Sigmoid colon (tissue), 7 donors: ENCODE measurements around the gene CBLB. TPM values are rescaled to one million over a fixed set of nuclear protein-coding genes. Genes with fewer than 3 reads are reported as not detected.

Source experiments
- DNase-seq: peaks from one replicate; pipeline ENCODE4 v3.0.0-alpha.2; 2019
- H3K27ac ChIP-seq, 4 donors: fragments of 200-600 bp; sonication (generic); one replicate each; pipeline ENCODE4 v1.5.1; 2016 to 2019; ENCODE audit warnings: mild to moderate bottlenecking in 1 of 4
- H3K27me3 ChIP-seq, 3 donors: fragments of 200-600 bp; sonication (generic); one replicate each; pipeline ENCODE4 v1.5.1; 2019; ENCODE audit warnings: mild to moderate bottlenecking in 1 of 3
- H3K36me3 ChIP-seq, 4 donors: fragments of 200-600 bp; sonication (generic); one replicate each; pipeline ENCODE4 v1.5.1; 2016 to 2019
- H3K4me1 ChIP-seq, 4 donors: fragments of 200-600 bp; sonication (generic); one replicate each; pipeline ENCODE4 v1.5.1; 2017 to 2019
- H3K4me3 ChIP-seq, 4 donors: fragments of 200-600 bp; sonication (generic); one replicate each; pipeline ENCODE4 v1.5.1; 2017 to 2019; ENCODE audit warnings: mild to moderate bottlenecking in 2 of 4, moderate library complexity in 1 of 4
- H3K9me3 ChIP-seq, 4 donors: fragments of 200-600 bp in 3 of 4; sonication (generic) in 3 of 4; one replicate each; pipeline versions ENCODE4 v1.5.1 to v1.6.1; 2013 to 2019
- EP300 ChIP-seq, 4 donors: sonication (generic); formaldehyde crosslinking; IDR thresholded peaks; one replicate each; pipeline ENCODE4 v1.6.1; 2017; ENCODE audit warnings: antibody characterized with exemption in 4 of 4
- POLR2A ChIP-seq, 2 donors: fragments of 450-650 bp; IDR thresholded peaks; one replicate each; pipeline ENCODE4 v1.6.1; 2016; ENCODE audit warnings: antibody characterized with exemption in 2 of 2, mild to moderate bottlenecking in 2 of 2, moderate library complexity in 2 of 2
- POLR2AphosphoS5 ChIP-seq, 4 donors: sonication (generic); formaldehyde crosslinking; IDR thresholded peaks; one replicate each; pipeline ENCODE4 v1.6.1; 2017; ENCODE audit warnings: antibody characterized with exemption in 4 of 4
- WGBS, 2 donors: extraction: QIAGEN DNeasy Blood & Tissue Kit; methylation state at CpG; one replicate each; pipeline ENCODE4 v1.1.7; 2013; 5-methylcytosine and 5-hydroxymethylcytosine counted together
- intact Hi-C: fragments of 100-400 bp; cut with DNase I; formaldehyde crosslinking; loops from one replicate; pipeline ENCODE4 v1.15.1; 2023
- polyA plus RNA-seq, 3 donors: library from polyadenylated mRNA; stranded (reverse); fragments of 200-250 nt; gene quantifications; one replicate each; pipeline ENCODE4 v1.2.3, GENCODE V29; 2013
- total RNA-seq, 4 donors: library from RNA; depleted of rRNA; stranded (reverse); fragments of >200 nt; gene quantifications; one replicate each; pipeline ENCODE4 v1.1.0, GENCODE V29; 2016
- TF ChIP-seq, protein P1 (sequence below), 4 experiments: fragments of 450-650 bp in 3 of 4; fragments of 200-600 bp in 1 of 4; IDR thresholded peaks; one replicate each; pipeline ENCODE4 v1.5.1; 2016 to 2019; ENCODE audit warnings: antibody characterized with exemption in 4 of 4, mild to moderate bottlenecking in 3 of 4, moderate library complexity in 2 of 4
- donor health status: healthy with polysubstance abuse.
- donor health status: Bipolar disorder and iron deficiency.
- donor health status: healthy.

Gene CBLB
- total and polyA plus RNA-seq, 7 donors, result 9.6 to 55.9 (median 27.4) TPM

DNA sequence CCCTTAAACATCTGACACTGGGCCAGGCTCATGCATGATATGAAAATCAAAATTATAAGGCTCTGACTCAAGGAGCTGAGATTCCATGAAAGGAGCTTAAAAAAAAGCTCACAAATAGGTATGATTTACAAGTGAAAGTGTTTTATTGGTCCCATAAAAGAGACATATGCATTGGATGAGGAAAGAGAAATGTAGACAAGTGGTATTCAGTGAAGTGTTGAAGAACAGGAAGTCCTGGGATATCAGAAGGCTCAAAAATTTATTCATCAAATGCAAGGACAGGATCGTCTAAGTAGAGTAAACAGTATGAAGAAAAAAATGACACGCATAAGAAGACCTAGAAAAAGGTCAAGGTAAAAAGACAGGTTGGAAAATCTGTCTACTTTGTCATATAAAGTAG is 188.9 kb downstream of the CBLB start:
- Histone ChIP-seq H3K27me3 (no peaks in the 10 kb centered on the region), H3K4me1 (no peaks in the 10 kb centered on the region), H3K4me3 (no peak overlapping the region), H3K27ac (no peak overlapping the region), H3K36me3 (peaks cover 0 to 59% (median 4%) of the 10 kb centered on the region in 4 donors), H3K9me3 (no peaks in the 10 kb centered on the region)
- no peak for DNase-seq
- intact Hi-C loops, result no loop called here
- WGBS, 2 donors, result 25 to 63% methylated on average over 2 of the region's 2 CpGs
- TF ChIP-seq, protein P1, sequence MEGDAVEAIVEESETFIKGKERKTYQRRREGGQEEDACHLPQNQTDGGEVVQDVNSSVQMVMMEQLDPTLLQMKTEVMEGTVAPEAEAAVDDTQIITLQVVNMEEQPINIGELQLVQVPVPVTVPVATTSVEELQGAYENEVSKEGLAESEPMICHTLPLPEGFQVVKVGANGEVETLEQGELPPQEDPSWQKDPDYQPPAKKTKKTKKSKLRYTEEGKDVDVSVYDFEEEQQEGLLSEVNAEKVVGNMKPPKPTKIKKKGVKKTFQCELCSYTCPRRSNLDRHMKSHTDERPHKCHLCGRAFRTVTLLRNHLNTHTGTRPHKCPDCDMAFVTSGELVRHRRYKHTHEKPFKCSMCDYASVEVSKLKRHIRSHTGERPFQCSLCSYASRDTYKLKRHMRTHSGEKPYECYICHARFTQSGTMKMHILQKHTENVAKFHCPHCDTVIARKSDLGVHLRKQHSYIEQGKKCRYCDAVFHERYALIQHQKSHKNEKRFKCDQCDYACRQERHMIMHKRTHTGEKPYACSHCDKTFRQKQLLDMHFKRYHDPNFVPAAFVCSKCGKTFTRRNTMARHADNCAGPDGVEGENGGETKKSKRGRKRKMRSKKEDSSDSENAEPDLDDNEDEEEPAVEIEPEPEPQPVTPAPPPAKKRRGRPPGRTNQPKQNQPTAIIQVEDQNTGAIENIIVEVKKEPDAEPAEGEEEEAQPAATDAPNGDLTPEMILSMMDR (IDR thresholded peaks at IDR 0.05), result no peak
- TF ChIP-seq POLR2AphosphoS5 (IDR thresholded peaks at IDR 0.05), result no peak
- TF ChIP-seq POLR2A (IDR thresholded peaks at IDR 0.05), result no peak
- no peak for TF ChIP-seq EP300 (IDR thresholded peaks at IDR 0.05)

DNA sequence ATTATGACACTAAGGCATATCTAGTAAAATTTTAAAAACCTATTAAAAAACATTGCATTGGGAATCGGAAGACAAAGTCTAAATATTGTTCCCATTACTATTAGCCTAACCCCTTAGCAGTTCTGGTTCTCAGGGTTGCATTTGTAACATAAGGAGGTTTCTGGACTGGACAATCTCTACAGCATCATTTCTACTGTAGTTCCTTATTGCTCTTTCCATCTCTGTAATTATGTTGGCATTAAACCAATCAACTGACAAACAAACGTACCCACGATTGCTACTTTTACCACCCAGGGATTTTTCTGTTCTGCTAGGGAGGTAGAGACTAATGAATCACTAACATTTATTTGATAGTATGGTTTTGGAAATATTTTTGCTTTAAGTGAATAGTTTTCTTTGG is 190.8 kb downstream of the CBLB start:
- Histone ChIP-seq H3K4me1 (no peaks in the 10 kb centered on the region), H3K27me3 (no peaks in the 10 kb centered on the region), H3K4me3 (no peak overlapping the region), H3K27ac (no peak overlapping the region), H3K36me3 (peaks cover 0 to 65% (median 4%) of the 10 kb centered on the region in 4 donors), H3K9me3 (no peaks in the 10 kb centered on the region)
- intact Hi-C loops, result no loop called here
- DNase-seq, result no peak
- TF ChIP-seq POLR2A (IDR thresholded peaks at IDR 0.05), result no peak
- no peak for TF ChIP-seq EP300 (IDR thresholded peaks at IDR 0.05)
- no peak for TF ChIP-seq POLR2AphosphoS5 (IDR thresholded peaks at IDR 0.05)
- TF ChIP-seq, protein P1 (IDR thresholded peaks at IDR 0.05), result no peak
- WGBS, 2 donors, result 42 to 71% methylated on average over 3 of the region's 3 CpGs

GRCh38 chr3:105676621-105677300 is 192.1 kb downstream of the CBLB start:
- Histone ChIP-seq H3K4me3 (no peak overlapping the region), H3K9me3 (no peaks in the 10 kb centered on the region), H3K4me1 (no peaks in the 10 kb centered on the region), H3K27me3 (no peaks in the 10 kb centered on the region), H3K27ac (no peak overlapping the region), H3K36me3 (peaks cover 0 to 74% (median 4%) of the 10 kb centered on the region in 4 donors)
- 45 to 76% methylated on average over 5 of the region's 5 CpGs for WGBS, 2 donors
- no peak for DNase-seq
- TF ChIP-seq, protein P1 (IDR thresholded peaks at IDR 0.05), result no peak
- TF ChIP-seq EP300 (IDR thresholded peaks at IDR 0.05) (no peak), POLR2A (IDR thresholded peaks at IDR 0.05) (no peak), POLR2AphosphoS5 (IDR thresholded peaks at IDR 0.05) (no peak)
- intact Hi-C loops, result no loop called here

DNA sequence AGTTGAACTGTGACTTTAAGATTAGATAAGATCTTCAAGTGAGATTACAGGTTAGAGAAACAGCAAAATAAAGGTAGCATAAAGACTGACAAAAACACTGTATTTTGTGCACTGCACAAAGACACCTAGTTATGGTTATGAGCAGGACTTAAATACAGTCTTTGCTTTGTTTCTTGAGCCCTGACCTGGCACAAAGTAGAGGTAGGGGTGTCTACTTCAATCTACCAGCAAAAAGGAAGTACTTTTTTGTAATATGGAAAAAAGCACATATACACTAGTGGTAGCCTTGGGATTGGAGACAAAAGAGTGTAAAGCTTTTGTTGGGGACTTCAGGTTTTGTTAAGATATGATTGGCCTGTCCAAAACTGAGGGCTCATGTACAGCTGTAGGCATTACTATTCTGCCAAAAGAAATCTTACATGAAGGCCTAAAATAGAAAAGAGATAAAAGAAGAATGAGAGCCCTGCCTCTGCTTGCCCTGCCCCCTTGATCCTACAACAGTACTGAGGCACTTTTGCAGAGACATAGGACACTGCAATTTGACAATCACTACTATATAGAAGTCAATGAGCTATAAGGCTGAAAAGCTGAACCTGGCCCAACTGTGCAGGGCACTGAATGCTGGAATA is 194.3 kb downstream of the CBLB start:
- intact Hi-C loops, result no loop called here
- no peaks in the 10 kb centered on the region for H3K9me3 ChIP-seq
- no peak overlapping the region for H3K4me3 ChIP-seq
- H3K4me1 ChIP-seq, result no peaks in the 10 kb centered on the region
- peaks cover 4 to 68% (median 7%) of the 10 kb centered on the region in 4 donors for H3K36me3 ChIP-seq
- H3K27me3 ChIP-seq, result no peaks in the 10 kb centered on the region
- no peak for DNase-seq
- TF ChIP-seq POLR2A (IDR thresholded peaks at IDR 0.05), result no peak
- H3K27ac ChIP-seq, result no peak overlapping the region

GRCh38 chr3:105672996-105673395 is 195.8 kb downstream of the CBLB start:
- H3K36me3 ChIP-seq, result peaks cover 0 to 72% (median 12%) of the 10 kb centered on the region in 4 donors
- no peak overlapping the region for H3K4me3 ChIP-seq
- no peak overlapping the region for H3K27ac ChIP-seq
- H3K4me1 ChIP-seq, result no peaks in the 10 kb centered on the region
- H3K27me3 ChIP-seq, result no peaks in the 10 kb centered on the region
- DNase-seq, result no peak
- H3K9me3 ChIP-seq, result no peaks in the 10 kb centered on the region
- TF ChIP-seq POLR2A (IDR thresholded peaks at IDR 0.05) (no peak), EP300 (IDR thresholded peaks at IDR 0.05) (no peak), POLR2AphosphoS5 (IDR thresholded peaks at IDR 0.05) (no peak)
- TF ChIP-seq, protein P1 (IDR thresholded peaks at IDR 0.05), result no peak
- intact Hi-C loops, result no loop called here
- WGBS, 2 donors, result 97 to 98% methylated on average over 5 of the region's 5 CpGs
